CD4-positive, CD25-positive, alpha-beta regulatory T cell (primary cell): ENCODE data around the gene CYRIA. TPM values are rescaled to one million over a fixed set of nuclear protein-coding genes. Genes with fewer than 3 reads are reported as not detected.

Experiments used
- ATAC-seq, 2 donors: fragments of 150-1000 bp; cut with Tn5 transposase; one replicate each; pipeline ENCODE4 v1.10.0; 2021; ENCODE audit warnings: low read depth in 2 of 2, moderate number of reproducible peaks in 2 of 2, moderate library complexity in 1 of 2
- DNase-seq, 3 donors: peaks; one replicate each; pipeline versions ENCODE4 v3.0.0 to v3.0.0-alpha.2; 2012 to 2022; ENCODE audit warnings: mixed read lengths in 1 of 3
- H3K27ac ChIP-seq: one replicate; pipeline ENCODE4 v1.7.0; 2013; ENCODE audit warnings: mild to moderate bottlenecking, low read length; ENCODE audit not compliant: insufficient read depth, poor library complexity, severe bottlenecking
- H3K27me3 ChIP-seq: one replicate; pipeline ENCODE4 v1.7.0; 2013; ENCODE audit warnings: low read length; ENCODE audit not compliant: control insufficient read depth, insufficient read depth
- H3K36me3 ChIP-seq: one replicate; pipeline ENCODE4 v1.7.0; 2013; ENCODE audit warnings: mild to moderate bottlenecking, low read length, moderate library complexity; ENCODE audit not compliant: control insufficient read depth, insufficient read depth
- H3K4me1 ChIP-seq: 2 replicates; pipeline ENCODE4 v1.7.0; 2013; ENCODE audit warnings: mild to moderate bottlenecking, low read length; ENCODE audit not compliant: insufficient read depth, control insufficient read depth, poor library complexity, severe bottlenecking
- H3K4me3 ChIP-seq: one replicate; pipeline ENCODE4 v1.7.0; 2013; ENCODE audit warnings: low read depth, mild to moderate bottlenecking, low read length, moderate library complexity
- H3K9me3 ChIP-seq, 2 experiments: 1 replicate in 1 of 2; 2 replicates in 1 of 2; pipeline ENCODE4 v1.7.0; 2013; ENCODE audit warnings: low read length in 2 of 2, mild to moderate bottlenecking in 1 of 2, moderate library complexity in 1 of 2; ENCODE audit not compliant: control insufficient read depth in 2 of 2
- H3K27ac Mint-ChIP-seq, 3 donors: one replicate each; pipeline ENCODE4 v1.8.0; 2020 to 2022; ENCODE audit warnings: mild to moderate bottlenecking in 3 of 3, mixed read lengths in 3 of 3, moderate library complexity in 2 of 3
- H3K27me3 Mint-ChIP-seq: one replicate; pipeline ENCODE4 v1.8.0; 2022; ENCODE audit warnings: mild to moderate bottlenecking, mixed read lengths
- H3K36me3 Mint-ChIP-seq: one replicate; pipeline ENCODE4 v1.8.0; 2020; ENCODE audit warnings: mixed read lengths
- H3K4me1 Mint-ChIP-seq, 4 donors: one replicate each; pipeline ENCODE4 v1.8.0; 2020 to 2022; ENCODE audit warnings: mixed read lengths in 4 of 4, mild to moderate bottlenecking in 1 of 4
- H3K4me3 Mint-ChIP-seq, 4 donors: one replicate each; pipeline ENCODE4 v1.8.0; 2020 to 2022; ENCODE audit warnings: mild to moderate bottlenecking in 4 of 4, mixed read lengths in 4 of 4, moderate library complexity in 3 of 4
- H3K9me3 Mint-ChIP-seq, 7 donors: one replicate each; pipeline ENCODE4 v1.8.0; 2020 to 2022; ENCODE audit warnings: mixed read lengths in 7 of 7, mild to moderate bottlenecking in 3 of 7, moderate library complexity in 2 of 7
- polyA plus RNA-seq, 4 donors: library from polyadenylated mRNA; unstranded; fragments of 300-500 nt; fragmentation: Illumina TruSeq; gene quantifications; one replicate each; pipeline ENCODE4 v1.2.3, GENCODE V29; 2021
- total RNA-seq: library from RNA; stranded (reverse); gene quantifications from one replicate; pipeline ENCODE4 v1.2.3, GENCODE V29; 2022

CYRIA gene
- total and polyA plus RNA-seq, 5 donors from 2014 or later: 0.25 TPM; not detected in 4

DNA sequence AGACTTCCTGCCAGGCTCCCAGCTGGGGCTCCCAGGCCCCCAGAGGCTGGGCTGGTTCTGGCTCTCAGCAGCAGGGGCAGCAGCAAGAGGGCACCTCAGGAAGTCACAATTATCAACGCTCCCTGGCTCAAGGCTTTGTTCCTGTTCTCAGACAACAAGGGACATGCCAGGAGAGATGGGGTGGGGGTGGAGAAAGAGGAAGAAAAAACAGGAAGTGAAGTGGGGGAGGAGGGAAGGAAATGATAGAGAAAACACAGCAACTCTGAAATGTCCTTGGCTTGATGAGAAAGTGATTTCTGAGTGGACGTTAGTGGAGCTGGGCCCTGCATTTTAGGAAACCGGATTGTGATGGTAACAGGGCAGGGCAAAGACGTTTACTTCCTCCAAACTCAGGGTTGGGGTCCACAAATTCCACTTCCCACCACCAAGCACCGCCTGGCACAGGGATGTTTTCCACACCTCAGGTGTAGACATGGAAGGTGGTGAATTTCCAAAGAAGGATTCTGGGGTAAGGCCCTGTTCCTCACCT lies 40.4 kb downstream of the CYRIA start:
- no peak overlapping the region for H3K27ac ChIP-seq
- DNase-seq: no peak

DNA sequence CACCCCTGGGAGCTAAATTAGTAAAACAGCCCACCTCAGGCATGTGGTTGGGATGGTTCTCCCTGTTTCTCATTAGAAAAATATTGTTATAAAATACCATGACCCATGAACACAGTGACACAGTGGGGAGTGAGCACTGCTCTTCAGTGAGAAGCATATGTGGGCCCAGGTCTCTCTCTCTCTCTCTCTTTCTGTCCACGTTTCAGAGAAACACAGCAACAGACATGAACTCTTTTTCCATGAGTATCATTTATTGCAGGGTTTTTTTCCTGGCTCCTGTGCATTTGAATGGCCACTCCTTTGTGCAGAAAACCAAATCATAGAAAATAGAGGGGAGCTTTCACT lies 41.2 kb downstream of the CYRIA start:
- no peak for ATAC-seq
- H3K4me3 ChIP-seq: no peak overlapping the region
- H3K4me1 Mint-ChIP-seq: peaks cover 0 to 31% (median 6%) of the 10 kb centered on the region in 4 donors
- H3K9me3 ChIP-seq: no peaks in the 10 kb centered on the region
- H3K27ac ChIP-seq: no peak overlapping the region
- peaks cover 2% of the 10 kb centered on the region for H3K27me3 Mint-ChIP-seq
- no peaks in the 10 kb centered on the region for H3K36me3 ChIP-seq
- DNase-seq: no peak
- no peak overlapping the region for H3K4me3 Mint-ChIP-seq
- H3K27me3 ChIP-seq: no peaks in the 10 kb centered on the region
- peaks cover 0 to 2% (median 0%) of the 10 kb centered on the region in 7 donors for H3K9me3 Mint-ChIP-seq
- no peak overlapping the region for H3K27ac Mint-ChIP-seq
- no peaks in the 10 kb centered on the region for H3K36me3 Mint-ChIP-seq
- H3K4me1 ChIP-seq: no peaks in the 10 kb centered on the region

More for the DNA sequence above, 40.4 kb downstream of the CYRIA start:
- no peak overlapping the region for H3K4me3 Mint-ChIP-seq
- peak in 1 of 2 donors; percentile 24 for ATAC-seq
- no peaks in the 10 kb centered on the region for H3K36me3 ChIP-seq
- H3K9me3 Mint-ChIP-seq: peaks cover 0 to 2% (median 0%) of the 10 kb centered on the region in 7 donors
- H3K27ac Mint-ChIP-seq: no peak overlapping the region
- H3K4me1 Mint-ChIP-seq: peaks cover 0 to 31% (median 6%) of the 10 kb centered on the region in 4 donors
- H3K36me3 Mint-ChIP-seq: no peaks in the 10 kb centered on the region
- H3K4me3 ChIP-seq: no peak overlapping the region
- no peaks in the 10 kb centered on the region for H3K27me3 ChIP-seq
- H3K4me1 ChIP-seq: no peaks in the 10 kb centered on the region
- H3K9me3 ChIP-seq: no peaks in the 10 kb centered on the region
- no peaks in the 10 kb centered on the region for H3K27me3 Mint-ChIP-seq

DNA sequence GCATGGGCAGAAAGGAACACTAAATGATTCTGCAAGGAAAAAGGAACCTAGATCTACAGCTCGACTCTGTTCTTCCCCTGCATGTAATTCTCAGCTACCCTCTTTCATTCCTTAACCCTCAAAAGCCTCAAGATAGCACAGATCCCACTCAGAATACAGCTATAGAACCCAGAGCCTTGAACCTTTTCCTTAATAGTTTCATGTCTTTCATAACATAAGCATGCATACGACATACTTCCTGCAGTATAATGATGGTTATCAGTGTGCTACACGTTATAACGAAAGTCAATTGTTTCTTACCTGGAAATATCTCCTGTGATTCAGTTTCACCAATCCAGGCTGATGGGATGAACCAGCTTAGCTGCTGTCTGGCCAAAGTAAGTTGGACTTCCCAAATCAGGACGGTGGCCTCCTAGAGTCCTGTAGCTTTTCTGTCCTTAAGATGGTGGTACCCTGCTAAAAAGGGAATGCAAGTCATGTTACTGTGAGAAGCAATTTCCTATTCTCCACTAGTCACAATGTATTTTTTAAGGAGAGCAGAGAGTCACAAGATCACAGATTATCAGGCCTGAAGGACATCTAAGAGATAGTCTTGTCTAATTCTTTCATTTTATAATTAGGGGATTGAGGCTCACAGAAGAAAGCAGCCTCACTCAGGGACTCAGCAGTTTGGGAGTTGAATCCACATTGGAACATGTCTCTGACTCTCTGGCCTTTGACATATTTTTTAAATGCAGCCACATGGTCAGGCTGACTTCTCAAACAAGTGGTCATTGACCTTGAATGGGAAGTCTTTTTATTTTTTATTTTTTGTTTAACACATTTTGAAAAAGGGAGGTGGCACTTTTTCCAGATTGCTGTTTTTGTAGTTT lies 41.8 kb downstream of the CYRIA start:
- Mint-ChIP-seq H3K9me3 (peaks cover 0 to 2% (median 0%) of the 10 kb centered on the region in 7 donors), H3K4me3 (peak overlapping the region in 1 of 4 donors; percentile 28), H3K4me1 (peaks cover 0 to 31% (median 6%) of the 10 kb centered on the region in 4 donors), H3K27ac (peak overlapping the region in 2 of 3 donors; percentile 8 to 29), H3K36me3 (no peaks in the 10 kb centered on the region), H3K27me3 (peaks cover 4% of the 10 kb centered on the region)
- Histone ChIP-seq H3K27ac (no peak overlapping the region), H3K36me3 (no peaks in the 10 kb centered on the region), H3K4me1 (no peaks in the 10 kb centered on the region), H3K27me3 (no peaks in the 10 kb centered on the region), H3K9me3 (no peaks in the 10 kb centered on the region), H3K4me3 (no peak overlapping the region)
- no peak for ATAC-seq
- peak in 1 of 3 donors; percentile 14 for DNase-seq

DNA sequence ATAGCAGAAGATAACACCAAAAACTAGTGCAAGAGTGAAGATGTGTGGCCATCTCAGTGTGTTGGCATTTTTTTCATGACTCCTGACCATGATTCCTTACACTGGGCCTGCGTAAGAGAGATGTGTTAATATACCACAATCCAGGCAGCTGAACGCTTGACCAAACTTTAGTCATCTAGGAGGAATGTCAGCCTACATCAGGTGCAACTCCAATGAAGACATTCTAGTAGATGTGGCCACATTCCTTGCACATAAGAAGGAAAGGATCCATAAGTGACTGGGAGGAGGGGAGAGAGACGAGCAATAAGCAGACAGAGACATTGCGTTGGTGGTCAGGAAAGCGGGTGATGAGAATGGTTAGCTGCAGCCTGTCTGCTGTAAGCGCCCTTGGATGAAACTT lies 42.6 kb downstream of the CYRIA start:
- Mint-ChIP-seq H3K36me3 (no peaks in the 10 kb centered on the region), H3K27me3 (peaks cover 4% of the 10 kb centered on the region), H3K4me3 (no peak overlapping the region), H3K4me1 (peaks cover 0 to 31% (median 6%) of the 10 kb centered on the region in 4 donors), H3K27ac (no peak overlapping the region), H3K9me3 (peaks cover 0 to 2% (median 0%) of the 10 kb centered on the region in 7 donors)
- Histone ChIP-seq H3K4me3 (no peak overlapping the region), H3K4me1 (no peaks in the 10 kb centered on the region), H3K27ac (no peak overlapping the region), H3K36me3 (no peaks in the 10 kb centered on the region), H3K9me3 (no peaks in the 10 kb centered on the region), H3K27me3 (no peaks in the 10 kb centered on the region)
- ATAC-seq (no peak), DNase-seq (no peak)

DNA sequence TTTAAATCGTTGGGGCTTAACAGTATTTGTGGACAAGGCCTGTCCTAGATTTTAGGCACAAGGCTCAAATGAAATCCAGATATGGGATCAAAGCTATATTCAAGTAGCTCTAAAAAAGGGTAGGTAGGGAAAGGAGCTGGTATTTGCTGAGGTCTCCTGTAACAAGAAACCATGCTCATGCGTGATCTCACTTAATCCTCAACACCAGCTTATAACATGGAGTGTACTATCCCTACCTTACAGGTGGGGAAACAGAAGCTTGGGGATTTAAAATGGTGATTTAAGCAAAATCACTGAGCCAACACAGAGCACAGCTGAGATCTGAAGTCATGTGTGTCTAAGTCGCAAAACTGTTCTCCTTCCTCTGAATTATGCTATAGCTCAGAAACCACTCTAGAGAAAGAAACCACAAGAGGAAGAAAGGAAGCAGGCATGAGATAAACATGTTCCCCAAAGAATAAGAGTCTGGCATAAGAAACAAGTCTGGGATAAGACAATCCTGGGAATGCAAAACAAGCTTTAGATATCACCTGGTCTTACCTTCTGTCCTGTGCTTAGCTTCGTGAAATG lies 43.1 kb downstream of the CYRIA start:
- no peak for DNase-seq
- peaks cover 0 to 31% (median 6%) of the 10 kb centered on the region in 4 donors for H3K4me1 Mint-ChIP-seq
- no peak for ATAC-seq
- no peaks in the 10 kb centered on the region for H3K4me1 ChIP-seq
- peaks cover 0 to 2% (median 0%) of the 10 kb centered on the region in 7 donors for H3K9me3 Mint-ChIP-seq
- H3K9me3 ChIP-seq: no peaks in the 10 kb centered on the region
- H3K27ac Mint-ChIP-seq: peak overlapping the region in 1 of 3 donors; percentile 11
- no peaks in the 10 kb centered on the region for H3K36me3 ChIP-seq
- H3K4me3 ChIP-seq: no peak overlapping the region
- no peak overlapping the region for H3K4me3 Mint-ChIP-seq
- no peak overlapping the region for H3K27ac ChIP-seq
- peaks cover 4% of the 10 kb centered on the region for H3K27me3 Mint-ChIP-seq
- H3K36me3 Mint-ChIP-seq: no peaks in the 10 kb centered on the region
- H3K27me3 ChIP-seq: no peaks in the 10 kb centered on the region

DNA sequence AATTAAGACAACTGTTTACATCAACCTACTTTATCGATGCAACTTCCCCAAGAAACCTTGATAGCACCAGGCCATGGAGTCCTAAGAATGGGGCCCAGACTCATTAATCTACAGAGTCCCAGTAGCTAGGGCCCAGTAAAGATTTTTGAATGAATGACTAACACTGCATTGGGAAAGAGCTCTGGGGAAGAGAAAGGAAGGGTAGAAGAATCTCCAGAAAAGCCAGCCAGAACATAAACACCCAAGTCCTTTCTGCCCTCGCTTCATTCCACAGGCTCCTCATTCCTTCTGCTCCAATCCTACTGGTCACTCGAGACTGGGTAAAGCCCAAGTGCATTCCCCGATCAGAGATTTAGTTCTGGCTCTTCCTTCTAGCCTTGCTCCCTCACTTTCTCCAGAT lies 44.3 kb downstream of the CYRIA start:
- Mint-ChIP-seq H3K27ac (peak overlapping the region in 1 of 3 donors; percentile 1), H3K36me3 (no peaks in the 10 kb centered on the region), H3K27me3 (peaks cover 7% of the 10 kb centered on the region), H3K9me3 (peaks cover 0 to 2% (median 0%) of the 10 kb centered on the region in 7 donors), H3K4me3 (no peak overlapping the region), H3K4me1 (peaks cover 0 to 31% (median 6%) of the 10 kb centered on the region in 4 donors)
- H3K27ac ChIP-seq: no peak overlapping the region
- ATAC-seq: no peak
- no peak for DNase-seq
- no peak overlapping the region for H3K4me3 ChIP-seq
- H3K36me3 ChIP-seq: no peaks in the 10 kb centered on the region
- H3K27me3 ChIP-seq: no peaks in the 10 kb centered on the region
- no peaks in the 10 kb centered on the region for H3K4me1 ChIP-seq
- no peaks in the 10 kb centered on the region for H3K9me3 ChIP-seq

DNA sequence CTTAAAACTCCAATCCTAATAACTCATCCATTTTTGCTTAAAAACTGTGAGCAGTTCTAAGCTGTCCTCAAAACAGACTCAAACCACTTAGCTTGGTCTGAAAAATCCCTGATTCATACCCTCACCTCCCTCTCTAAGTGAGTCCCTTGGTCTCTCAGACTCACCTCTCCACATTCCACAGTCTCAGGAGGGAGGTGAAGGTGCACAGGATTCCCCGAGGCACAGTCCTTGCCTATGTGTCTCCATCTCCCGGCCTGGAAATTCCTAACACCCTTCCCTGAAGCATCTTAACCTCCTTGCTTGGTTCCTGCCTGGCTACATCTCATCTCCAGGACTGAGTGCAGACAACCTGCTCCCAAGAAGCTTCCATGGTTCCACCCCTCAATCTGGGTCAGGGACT lies 45.0 kb downstream of the CYRIA start:
- H3K4me3 Mint-ChIP-seq: no peak overlapping the region
- ATAC-seq: no peak
- Histone ChIP-seq H3K4me1 (no peaks in the 10 kb centered on the region), H3K27me3 (no peaks in the 10 kb centered on the region), H3K27ac (no peak overlapping the region), H3K36me3 (no peaks in the 10 kb centered on the region), H3K4me3 (no peak overlapping the region), H3K9me3 (no peaks in the 10 kb centered on the region)
- no peaks in the 10 kb centered on the region for H3K36me3 Mint-ChIP-seq
- H3K4me1 Mint-ChIP-seq: peaks cover 0 to 25% (median 6%) of the 10 kb centered on the region in 4 donors
- no peak overlapping the region for H3K27ac Mint-ChIP-seq
- DNase-seq: no peak
- H3K9me3 Mint-ChIP-seq: peaks cover 0 to 2% (median 0%) of the 10 kb centered on the region in 7 donors
- H3K27me3 Mint-ChIP-seq: peaks cover 8% of the 10 kb centered on the region
